Vagina (tissue), 2 donors: ENCODE data around the gene STAB2. TPM values are rescaled to one million over a fixed set of nuclear protein-coding genes. Genes with fewer than 3 reads are reported as not detected.

Source experiments
- DNase-seq, 2 donors: peaks; one replicate each; pipeline ENCODE4 v3.0.0-alpha.2; 2017; ENCODE audit errors: extremely low spot score in 2 of 2
- H3K27ac ChIP-seq: fragments of 200-600 bp; sonication (generic); one replicate; pipeline ENCODE4 v1.5.1; 2019
- H3K27me3 ChIP-seq: fragments of 200-600 bp; sonication (generic); one replicate; pipeline ENCODE4 v1.5.1; 2019
- H3K36me3 ChIP-seq, 2 donors: fragments of 200-600 bp; sonication (generic); one replicate each; pipeline ENCODE4 v1.5.1; 2017 to 2019
- H3K4me1 ChIP-seq: fragments of 200-600 bp; sonication (generic); one replicate; pipeline ENCODE4 v1.5.1; 2019
- H3K4me3 ChIP-seq, 2 donors: fragments of 200-600 bp; sonication (generic); 1 replicate in 1 of 2; 2 replicates in 1 of 2; pipeline ENCODE4 v1.5.1; 2016 to 2019
- H3K9me3 ChIP-seq: fragments of 200-600 bp; sonication (generic); one replicate; pipeline ENCODE4 v1.5.1; 2019
- CTCF ChIP-seq, 3 experiments: fragments of 450-650 bp in 2 of 3; fragments of 200-600 bp in 1 of 3; sonication (generic) in 1 of 3; IDR thresholded peaks; one replicate each; pipeline ENCODE4 v1.5.1; 2017 to 2019; ENCODE audit warnings: antibody characterized with exemption in 3 of 3, mild to moderate bottlenecking in 2 of 3, moderate library complexity in 2 of 3
- POLR2A ChIP-seq, 2 donors: fragments of 450-650 bp; IDR thresholded peaks; one replicate each; pipeline ENCODE4 v1.6.1; 2017; ENCODE audit warnings: antibody characterized with exemption in 2 of 2, mild to moderate bottlenecking in 2 of 2, moderate library complexity in 2 of 2
- POLR2AphosphoS5 ChIP-seq, 2 donors: sonication (generic); formaldehyde crosslinking; IDR thresholded peaks; one replicate each; pipeline ENCODE4 v1.9.0; 2017; ENCODE audit warnings: antibody characterized with exemption in 2 of 2, mild to moderate bottlenecking in 2 of 2, low read depth in 1 of 2; ENCODE audit not compliant: insufficient read depth in 1 of 2
- intact Hi-C: fragments of 100-400 bp; cut with DNase I; formaldehyde crosslinking; loops from one replicate; pipeline ENCODE4 v1.15.1; 2023
- total RNA-seq: library from RNA; depleted of rRNA; stranded (reverse); fragments of >200 nt; gene quantifications from one replicate; pipeline ENCODE4 v1.2.3, GENCODE V29; 2016

Gene STAB2
- total RNA-seq, 1 donor from 2014 or later: 0.25 TPM

- no peak for TF ChIP-seq CTCF (IDR thresholded peaks at IDR 0.05)
- TF ChIP-seq POLR2A (IDR thresholded peaks at IDR 0.05): no peak
- Histone ChIP-seq H3K9me3 (no peaks in the 10 kb centered on the region), H3K4me1 (no peaks in the 10 kb centered on the region), H3K4me3 (no peak overlapping the region), H3K36me3 (no peaks in the 10 kb centered on the region), H3K27me3 (no peaks in the 10 kb centered on the region), H3K27ac (no peak overlapping the region)
- intact Hi-C loops: no loop called here
- no peak for DNase-seq
Observed at GRCh38 chr12:103578926-103579325, 8.1 kb upstream of the STAB2 start.

GRCh38 chr12:103580026-103580425 is 7.0 kb upstream of the STAB2 start:
- no peaks in the 10 kb centered on the region for H3K4me1 ChIP-seq
- H3K36me3 ChIP-seq: no peaks in the 10 kb centered on the region
- no peaks in the 10 kb centered on the region for H3K27me3 ChIP-seq
- TF ChIP-seq CTCF (IDR thresholded peaks at IDR 0.05) (no peak), POLR2AphosphoS5 (IDR thresholded peaks at IDR 0.05; ENCODE audit: insufficient read depth in 1 of 2, low read depth in 1 of 2) (no peak), POLR2A (IDR thresholded peaks at IDR 0.05) (no peak)
- intact Hi-C loops: no loop called here
- DNase-seq: no peak
- no peaks in the 10 kb centered on the region for H3K9me3 ChIP-seq
- H3K27ac ChIP-seq: no peak overlapping the region
- H3K4me3 ChIP-seq: no peak overlapping the region

- no peaks in the 10 kb centered on the region for H3K9me3 ChIP-seq
- H3K27ac ChIP-seq: no peak overlapping the region
- DNase-seq: no peak
- TF ChIP-seq CTCF (IDR thresholded peaks at IDR 0.05): no peak
- H3K4me1 ChIP-seq: no peaks in the 10 kb centered on the region
- H3K27me3 ChIP-seq: no peaks in the 10 kb centered on the region
- no peaks in the 10 kb centered on the region for H3K36me3 ChIP-seq
- intact Hi-C loops: no loop called here
- no peak overlapping the region for H3K4me3 ChIP-seq
Observed at GRCh38 chr12:103583008-103583407, 4.1 kb upstream of the STAB2 start.

GRCh38 chr12:103586132-103586531 is 941 bp upstream of the STAB2 start:
- H3K4me3 ChIP-seq: no peak overlapping the region
- no peak for DNase-seq
- H3K27me3 ChIP-seq: no peaks in the 10 kb centered on the region
- no peaks in the 10 kb centered on the region for H3K36me3 ChIP-seq
- intact Hi-C loops: no loop called here
- H3K4me1 ChIP-seq: no peaks in the 10 kb centered on the region
- no peak for TF ChIP-seq POLR2AphosphoS5 (IDR thresholded peaks at IDR 0.05; ENCODE audit: insufficient read depth in 1 of 2, low read depth in 1 of 2)
- no peak for TF ChIP-seq POLR2A (IDR thresholded peaks at IDR 0.05)
- no peak for TF ChIP-seq CTCF (IDR thresholded peaks at IDR 0.05)
- no peak overlapping the region for H3K27ac ChIP-seq
- H3K9me3 ChIP-seq: no peaks in the 10 kb centered on the region

GRCh38 chr12:103588680-103589079 is 1.6 kb downstream of the STAB2 start:
- TF ChIP-seq CTCF (IDR thresholded peaks at IDR 0.05): no peak
- TF ChIP-seq POLR2AphosphoS5 (IDR thresholded peaks at IDR 0.05; ENCODE audit: insufficient read depth in 1 of 2, low read depth in 1 of 2): no peak
- TF ChIP-seq POLR2A (IDR thresholded peaks at IDR 0.05): no peak
- Histone ChIP-seq H3K36me3 (no peaks in the 10 kb centered on the region), H3K4me1 (no peaks in the 10 kb centered on the region)

More at GRCh38 chr12:103588680-103589079, 1.6 kb downstream of the STAB2 start:
- H3K27me3 ChIP-seq: no peaks in the 10 kb centered on the region
- intact Hi-C loops: no loop called here
- DNase-seq: no peak
- no peak overlapping the region for H3K27ac ChIP-seq
- H3K4me3 ChIP-seq: no peak overlapping the region
- no peaks in the 10 kb centered on the region for H3K9me3 ChIP-seq
